HG02588 (cell line): ENCODE results near the gene HSPA8.

Source experiments
- ATAC-seq: cut with Tn5 transposase; IDR thresholded peaks from one replicate; pipeline ENCODE4 v1.9.1; 2021; ENCODE audit warnings: mild to moderate bottlenecking, moderate library complexity; ENCODE audit not compliant: unreplicated experiment

Gene HSPA8

GRCh38 chr11:123051146-123051545, 10.8 kb downstream of the HSPA8 start:
- ATAC-seq, result no peak

- ATAC-seq, result no peak
Observed at GRCh38 chr11:123047947-123048293, 14.0 kb downstream of the HSPA8 start.

- ATAC-seq, result no peak
Observed at GRCh38 chr11:123047266-123047946, 14.5 kb downstream of the HSPA8 start.

- ATAC-seq, result no peak
Observed at GRCh38 chr11:123046473-123047259, 15.3 kb downstream of the HSPA8 start.

- ATAC-seq, result no peak
Observed at GRCh38 chr11:123045101-123045500, 16.8 kb downstream of the HSPA8 start.

GRCh38 chr11:123041185-123041584, 20.8 kb downstream of the HSPA8 start:
- no peak for ATAC-seq

GRCh38 chr11:123040111-123040432, 21.9 kb downstream of the HSPA8 start:
- ATAC-seq, result no peak

GRCh38 chr11:123035831-123036230, 26.1 kb downstream of the HSPA8 start:
- no peak for ATAC-seq

- no peak for ATAC-seq
Observed at GRCh38 chr11:123034597-123034996, 27.3 kb downstream of the HSPA8 start.

GRCh38 chr11:123033895-123034294, 28.0 kb downstream of the HSPA8 start:
- ATAC-seq, result no peak

GRCh38 chr11:123030517-123030916, 31.4 kb downstream of the HSPA8 start:
- ATAC-seq, result no peak

- peak; percentile 57 for ATAC-seq
Observed at GRCh38 chr11:123020968-123021367, 41.0 kb downstream of the HSPA8 start.

GRCh38 chr11:123018702-123019101, 43.2 kb downstream of the HSPA8 start:
- ATAC-seq, result no peak

GRCh38 chr11:123011510-123011909, 50.4 kb downstream of the HSPA8 start:
- no peak for ATAC-seq
